Hypothalamus (tissue), 51 donors: ENCODE data around the gene CHMP1B.
"Not testable (repeated sequence)": the region's sequence is repeated elsewhere in the genome, so short reads cannot be mapped to it uniquely, and the experiment has no call there.

ENCODE experiments used
- DNase-seq, 51 donors: peaks; one replicate each; lab custom pipeline; 2025; lab: John Stamatoyannopoulos, UW

CHMP1B gene

GRCh38 chr18:11834772-11835171, 16.4 kb upstream of the CHMP1B start:
- DNase-seq: no peak

- no peak for DNase-seq
Observed at GRCh38 chr18:11839556-11839955, 11.7 kb upstream of the CHMP1B start.

GRCh38 chr18:11840493-11840892, 10.7 kb upstream of the CHMP1B start:
- DNase-seq: no peak

- no peak for DNase-seq
Observed at GRCh38 chr18:11842562-11842961, 8.7 kb upstream of the CHMP1B start.

- no peak for DNase-seq
Observed at GRCh38 chr18:11844436-11844835, 6.8 kb upstream of the CHMP1B start.

- no peak for DNase-seq
Observed at GRCh38 chr18:11845654-11846053, 5.6 kb upstream of the CHMP1B start.

GRCh38 chr18:11847811-11848210, 3.4 kb upstream of the CHMP1B start:
- DNase-seq: no peak

GRCh38 chr18:11849279-11849678, 1.9 kb upstream of the CHMP1B start:
- DNase-seq: no peak

- DNase-seq: peak in 46 of 51 donors; percentile 8 to 77 (median 38)
Observed at GRCh38 chr18:11849841-11850634, 1.2 kb upstream of the CHMP1B start.

- no peak for DNase-seq
Observed at GRCh38 chr18:11850821-11851145, 430 bp upstream of the CHMP1B start.

GRCh38 chr18:11851806-11852337, 659 bp downstream of the CHMP1B start:
- DNase-seq: peak in 13 of 51 donors; percentile 15 to 56 (median 32)

- DNase-seq: not testable (repeated sequence)
Observed at GRCh38 chr18:11854554-11854953, 3.3 kb downstream of the CHMP1B start.

GRCh38 chr18:11857177-11857887, 6.1 kb downstream of the CHMP1B start:
- DNase-seq: peak in 14 of 51 donors; percentile 8 to 47 (median 18)

- no peak for DNase-seq
Observed at GRCh38 chr18:11859282-11859830, 8.1 kb downstream of the CHMP1B start.

GRCh38 chr18:11859903-11860407, 8.7 kb downstream of the CHMP1B start:
- DNase-seq: no peak

GRCh38 chr18:11860594-11861450, 9.6 kb downstream of the CHMP1B start:
- no peak for DNase-seq

- DNase-seq: no peak
Observed at GRCh38 chr18:11861583-11862288, 10.5 kb downstream of the CHMP1B start.

- no peak for DNase-seq
Observed at GRCh38 chr18:11862468-11863137, 11.4 kb downstream of the CHMP1B start.

GRCh38 chr18:11864471-11864870, 13.3 kb downstream of the CHMP1B start:
- DNase-seq: no peak
